Measurements from ENCODE around the gene TMED3.

TMED3 gene

DNA sequence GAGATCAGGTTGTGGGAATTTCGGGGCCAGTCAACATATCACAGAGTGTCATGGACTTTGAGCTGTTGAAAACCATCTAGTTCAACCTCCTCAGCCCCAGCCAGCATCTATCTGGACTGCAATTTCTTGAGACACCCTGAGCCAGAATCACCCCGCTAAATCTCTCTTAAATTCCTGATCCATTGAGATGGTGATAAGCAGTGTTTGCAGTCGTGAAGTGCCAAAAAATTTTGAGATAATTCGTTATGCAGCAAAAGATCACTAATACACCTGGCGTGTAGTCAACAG, 29.3 kb downstream of the TMED3 start:
- H3K4me2 ChIP-seq (ENCODE audit: low read length): no peak overlapping the region
- no peaks in the 10 kb centered on the region for H3K27me3 ChIP-seq (ENCODE audit: low read depth, low read length)
- no peak overlapping the region for H3K4me3 ChIP-seq (ENCODE audit: low read length)
- no peaks in the 10 kb centered on the region for H3K9me3 ChIP-seq (ENCODE audit: insufficient read depth, low read length)
- H3K9ac ChIP-seq (ENCODE audit: low read length): no peak overlapping the region
- peaks cover 4% of the 10 kb centered on the region for H3K36me3 ChIP-seq (replicated peaks; ENCODE audit: low read depth, low read length)
- no peak overlapping the region for H3K27ac ChIP-seq (ENCODE audit: low read length)
- H2AFZ ChIP-seq (ENCODE audit: low read depth, low read length): no peak overlapping the region
- TF ChIP-seq EZH2phosphoT487 (IDR thresholded peaks at IDR 0.05; ENCODE audit: low read depth): no peak
- TF ChIP-seq, protein P1, sequence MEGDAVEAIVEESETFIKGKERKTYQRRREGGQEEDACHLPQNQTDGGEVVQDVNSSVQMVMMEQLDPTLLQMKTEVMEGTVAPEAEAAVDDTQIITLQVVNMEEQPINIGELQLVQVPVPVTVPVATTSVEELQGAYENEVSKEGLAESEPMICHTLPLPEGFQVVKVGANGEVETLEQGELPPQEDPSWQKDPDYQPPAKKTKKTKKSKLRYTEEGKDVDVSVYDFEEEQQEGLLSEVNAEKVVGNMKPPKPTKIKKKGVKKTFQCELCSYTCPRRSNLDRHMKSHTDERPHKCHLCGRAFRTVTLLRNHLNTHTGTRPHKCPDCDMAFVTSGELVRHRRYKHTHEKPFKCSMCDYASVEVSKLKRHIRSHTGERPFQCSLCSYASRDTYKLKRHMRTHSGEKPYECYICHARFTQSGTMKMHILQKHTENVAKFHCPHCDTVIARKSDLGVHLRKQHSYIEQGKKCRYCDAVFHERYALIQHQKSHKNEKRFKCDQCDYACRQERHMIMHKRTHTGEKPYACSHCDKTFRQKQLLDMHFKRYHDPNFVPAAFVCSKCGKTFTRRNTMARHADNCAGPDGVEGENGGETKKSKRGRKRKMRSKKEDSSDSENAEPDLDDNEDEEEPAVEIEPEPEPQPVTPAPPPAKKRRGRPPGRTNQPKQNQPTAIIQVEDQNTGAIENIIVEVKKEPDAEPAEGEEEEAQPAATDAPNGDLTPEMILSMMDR (IDR thresholded peaks at IDR 0.05; ENCODE audit: low read depth, low read length): no peak; the same call in 1 of the 2 replicates
- no peaks in the 10 kb centered on the region for H3K4me1 ChIP-seq (ENCODE audit: low read length)
- peaks cover 5% of the 10 kb centered on the region for H3K79me2 ChIP-seq (ENCODE audit: low read length)
- H4K20me1 ChIP-seq (ENCODE audit: insufficient read depth, low read length): 0 out of 2 replicates have a peak, but pooled peaks cover 3% of the 10 kb centered on the region

DNA sequence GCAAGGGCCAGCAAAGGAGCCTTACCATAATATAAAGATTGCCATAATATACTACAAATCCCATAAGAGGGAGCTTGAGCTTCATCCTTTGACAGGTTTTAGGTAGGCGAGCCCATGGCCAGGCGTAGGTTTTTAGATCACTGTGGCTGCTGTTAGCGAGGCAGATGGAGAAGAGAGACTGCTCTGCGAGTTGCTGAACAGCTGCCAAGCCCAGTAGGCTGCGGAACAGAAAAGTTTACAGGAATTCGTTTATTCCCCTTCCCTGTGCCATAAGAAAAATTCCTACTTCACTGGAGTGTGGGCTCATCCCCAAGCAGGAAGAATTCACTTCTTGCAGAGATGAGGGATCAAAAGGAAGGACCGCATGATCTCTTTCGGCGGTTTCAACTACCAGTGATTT, 30.5 kb downstream of the TMED3 start:
- Histone ChIP-seq H3K27me3 (ENCODE audit: low read depth, low read length) (no peaks in the 10 kb centered on the region), H3K4me2 (ENCODE audit: low read length) (no peak overlapping the region), H2AFZ (ENCODE audit: low read depth, low read length) (no peak overlapping the region), H3K4me3 (ENCODE audit: low read length) (no peak overlapping the region), H3K9ac (ENCODE audit: low read length) (no peak overlapping the region), H3K27ac (ENCODE audit: low read length) (no peak overlapping the region), H4K20me1 (ENCODE audit: insufficient read depth, low read length) (0 out of 2 replicates have a peak, but pooled peaks cover 3% of the 10 kb centered on the region), H3K79me2 (ENCODE audit: low read length) (peaks cover 5% of the 10 kb centered on the region), H3K4me1 (ENCODE audit: low read length) (no peaks in the 10 kb centered on the region), H3K9me3 (ENCODE audit: insufficient read depth, low read length) (no peaks in the 10 kb centered on the region), H3K36me3 (replicated peaks; ENCODE audit: low read depth, low read length) (peaks cover 6% of the 10 kb centered on the region)
- TF ChIP-seq, protein P1 (IDR thresholded peaks at IDR 0.05; ENCODE audit: low read depth, low read length): no peak
- TF ChIP-seq EZH2phosphoT487 (IDR thresholded peaks at IDR 0.05; ENCODE audit: low read depth): no peak

DNA sequence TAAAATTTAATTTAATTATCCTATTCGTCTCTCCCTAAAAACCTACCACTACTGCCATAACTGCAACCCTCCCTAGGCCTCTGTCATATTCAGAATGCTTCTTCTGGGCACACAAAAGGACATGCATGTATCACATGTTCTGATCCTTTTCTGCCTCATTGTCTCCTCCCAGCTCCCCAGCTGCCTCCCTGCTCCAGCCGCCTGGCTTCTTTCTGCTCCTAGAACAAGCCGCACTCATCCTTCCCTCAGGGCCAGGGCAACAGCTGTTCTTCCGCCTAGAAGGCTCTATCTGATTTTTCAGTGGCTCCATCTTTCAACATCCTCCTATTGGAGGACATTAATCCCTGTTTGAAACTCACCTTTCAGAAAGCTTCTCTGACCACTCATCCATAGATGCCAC, 38.6 kb downstream of the TMED3 start:
- Histone ChIP-seq H3K27me3 (ENCODE audit: low read depth, low read length) (no peaks in the 10 kb centered on the region), H3K4me3 (ENCODE audit: low read length) (no peak overlapping the region), H3K4me1 (ENCODE audit: low read length) (peaks cover 19% of the 10 kb centered on the region), H2AFZ (ENCODE audit: low read depth, low read length) (no peak overlapping the region), H3K4me2 (ENCODE audit: low read length) (no peak overlapping the region), H3K79me2 (ENCODE audit: low read length) (no peaks in the 10 kb centered on the region), H3K27ac (ENCODE audit: low read length) (no peak overlapping the region), H3K36me3 (replicated peaks; ENCODE audit: low read depth, low read length) (peaks cover 4% of the 10 kb centered on the region), H3K9ac (ENCODE audit: low read length) (no peak overlapping the region), H3K9me3 (ENCODE audit: insufficient read depth, low read length) (no peaks in the 10 kb centered on the region), H4K20me1 (ENCODE audit: insufficient read depth, low read length) (no peaks in the 10 kb centered on the region)
- TF ChIP-seq EZH2phosphoT487 (IDR thresholded peaks at IDR 0.05; ENCODE audit: low read depth): no peak
- TF ChIP-seq, protein P1 (IDR thresholded peaks at IDR 0.05; ENCODE audit: low read depth, low read length): no peak

DNA sequence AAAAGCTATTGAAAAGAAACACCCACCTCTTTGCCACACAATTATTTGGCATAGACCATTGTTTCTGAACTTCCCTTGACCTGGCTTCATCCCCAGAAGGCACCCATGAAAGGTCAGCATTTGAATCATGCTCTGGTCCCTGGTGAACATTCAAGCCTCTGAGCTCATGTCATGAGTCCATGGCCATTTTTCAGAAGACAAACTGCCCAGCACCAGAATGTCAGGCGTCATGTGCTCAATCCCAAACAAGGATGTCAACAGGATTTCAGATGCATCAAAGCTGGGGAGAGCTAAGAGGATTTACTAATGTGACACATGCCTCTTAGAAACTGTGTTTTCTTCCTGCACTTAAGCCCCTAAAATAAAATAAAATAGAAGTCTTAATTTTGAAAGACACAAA, 41.3 kb downstream of the TMED3 start:
- Histone ChIP-seq H3K27ac (ENCODE audit: low read length) (no peak overlapping the region), H2AFZ (ENCODE audit: low read depth, low read length) (no peak overlapping the region), H3K9ac (ENCODE audit: low read length) (no peak overlapping the region)

More for the DNA sequence above, 41.3 kb downstream of the TMED3 start:
- Histone ChIP-seq H3K4me3 (ENCODE audit: low read length) (no peak overlapping the region), H3K36me3 (replicated peaks; ENCODE audit: low read depth, low read length) (no peaks in the 10 kb centered on the region), H3K27me3 (ENCODE audit: low read depth, low read length) (no peaks in the 10 kb centered on the region), H3K4me2 (ENCODE audit: low read length) (no peak overlapping the region), H3K4me1 (ENCODE audit: low read length) (peaks cover 19% of the 10 kb centered on the region), H3K79me2 (ENCODE audit: low read length) (no peaks in the 10 kb centered on the region), H3K9me3 (ENCODE audit: insufficient read depth, low read length) (no peaks in the 10 kb centered on the region), H4K20me1 (ENCODE audit: insufficient read depth, low read length) (no peaks in the 10 kb centered on the region)
- TF ChIP-seq, protein P1 (IDR thresholded peaks at IDR 0.05; ENCODE audit: low read depth, low read length): no peak
- no peak for TF ChIP-seq EZH2phosphoT487 (IDR thresholded peaks at IDR 0.05; ENCODE audit: low read depth)
